Activated CD4-positive, alpha-beta T cell treated with anti-CD3 and anti-CD28 coated beads for 48 hours (primary cell): Measurements from ENCODE around the gene GRPEL2.
A peak's percentile ranks its signal among the peaks of the same experiment; 100 is the strongest.

ENCODE experiments used
- DNase-seq: peaks from one replicate; pipeline ENCODE4 v3.0.0-alpha.2; 2020

The GRPEL2 gene

DNA sequence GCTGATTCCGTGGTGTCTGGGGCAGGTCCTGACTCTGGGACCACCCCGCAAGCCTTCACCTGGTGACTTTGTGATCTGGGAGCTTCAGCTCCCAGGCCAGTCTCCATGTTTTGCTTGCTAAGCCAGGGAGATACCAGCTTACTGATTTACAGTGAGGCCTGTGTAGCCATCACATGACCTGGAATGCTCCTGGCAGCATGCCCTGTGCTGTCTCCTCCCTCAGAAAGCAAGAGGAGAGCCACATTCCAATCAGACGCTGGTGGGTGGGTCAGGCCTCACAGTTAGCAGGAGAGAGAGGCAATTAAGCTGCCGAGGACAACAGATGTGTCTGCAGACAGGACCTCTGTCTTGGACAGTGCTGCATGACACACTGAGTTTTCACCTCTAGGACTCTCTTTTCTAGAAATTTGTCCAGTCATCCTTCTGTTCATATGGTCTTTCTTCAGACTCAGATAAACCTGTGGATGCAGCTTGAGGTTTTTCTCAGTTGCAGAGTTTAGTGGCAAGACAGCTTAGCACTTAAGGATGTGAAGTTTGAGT, 24.4 kb upstream of the GRPEL2 start:
- no peak for DNase-seq

DNA sequence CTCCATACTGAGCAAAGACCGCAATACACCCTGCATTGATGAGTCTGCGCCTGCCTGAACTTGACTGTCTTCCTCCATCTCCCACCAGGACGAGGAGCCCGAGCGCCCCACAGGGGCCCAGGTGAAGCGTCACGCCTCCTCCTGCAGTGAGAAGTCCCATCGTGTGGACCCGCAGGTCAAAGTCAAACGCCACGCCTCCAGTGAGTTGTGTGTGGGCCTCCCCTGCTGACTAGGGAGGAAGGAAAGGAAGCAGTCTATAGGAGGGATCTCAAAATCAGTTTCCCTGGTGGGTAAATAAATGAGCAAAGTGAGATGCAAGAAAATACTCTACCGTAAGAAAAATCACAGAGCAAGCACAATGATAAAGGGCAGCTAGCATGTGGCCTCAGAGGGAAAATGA, 22.8 kb upstream of the GRPEL2 start:
- no peak for DNase-seq

DNA sequence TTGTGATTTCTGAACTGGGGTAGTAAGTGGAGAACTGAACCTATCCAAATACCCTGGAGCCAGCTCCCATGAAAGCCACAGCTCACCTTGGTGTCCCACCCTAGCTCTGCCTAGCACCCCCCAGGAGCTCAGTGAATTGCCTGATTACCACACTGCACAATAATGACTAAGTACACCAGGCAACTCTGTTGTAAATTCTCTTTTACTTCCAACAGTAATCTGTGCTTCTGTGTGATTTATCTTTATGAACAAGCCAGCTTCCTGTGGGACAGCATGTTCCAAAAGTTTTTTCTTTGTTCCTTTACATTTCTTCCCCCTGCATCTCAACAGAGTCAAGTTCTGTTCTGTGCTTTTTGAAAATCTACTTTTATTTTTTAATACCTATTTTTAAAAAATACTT, 22.1 kb upstream of the GRPEL2 start:
- DNase-seq, result no peak

DNA sequence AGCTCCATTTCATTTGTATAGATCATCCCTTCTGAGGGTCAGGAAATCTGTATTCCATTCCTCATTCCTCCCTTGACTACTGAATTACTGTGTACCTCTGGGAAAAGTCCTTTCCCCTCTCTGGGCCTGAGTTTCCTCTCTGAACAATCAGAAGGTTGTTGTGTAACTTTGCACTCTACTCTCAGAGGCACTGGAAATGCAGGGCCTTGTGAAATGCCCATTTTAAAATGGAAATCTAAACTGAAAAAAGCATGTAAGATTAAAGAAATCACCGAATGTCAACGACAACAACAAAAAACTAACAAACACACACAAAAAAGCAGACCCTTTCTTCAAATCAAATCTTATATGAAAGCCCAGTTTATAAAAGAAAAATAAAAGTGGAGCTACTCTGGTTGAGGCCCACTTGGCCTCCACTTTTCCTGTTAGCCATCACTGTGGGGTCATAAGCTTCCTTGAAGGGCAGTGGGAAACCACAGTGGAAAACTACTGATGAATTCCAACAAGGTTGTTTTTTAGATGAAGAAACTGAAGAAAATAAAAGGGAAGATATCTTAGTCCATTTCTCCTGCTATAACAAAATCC, 21.6 kb upstream of the GRPEL2 start:
- DNase-seq, result no peak

DNA sequence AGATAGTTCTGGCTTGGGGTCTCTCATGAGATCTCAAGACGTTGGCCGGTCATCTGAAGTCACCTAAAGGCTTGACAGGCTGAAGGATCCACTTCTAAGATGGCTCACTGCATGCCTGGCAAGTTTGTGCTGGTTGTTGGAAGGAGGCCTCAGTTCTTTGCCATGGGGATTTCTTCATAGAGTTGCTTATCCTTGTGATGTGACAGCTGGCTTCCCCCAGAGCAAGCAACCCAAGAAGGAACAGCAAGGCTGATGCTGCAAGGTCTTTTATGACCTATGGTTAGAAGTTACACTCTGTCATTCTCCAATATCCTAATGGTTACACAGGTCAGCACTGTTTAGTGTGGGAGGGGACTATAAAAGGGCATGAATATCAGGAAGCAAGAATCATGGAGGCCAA, 20.7 kb upstream of the GRPEL2 start:
- no peak for DNase-seq

DNA sequence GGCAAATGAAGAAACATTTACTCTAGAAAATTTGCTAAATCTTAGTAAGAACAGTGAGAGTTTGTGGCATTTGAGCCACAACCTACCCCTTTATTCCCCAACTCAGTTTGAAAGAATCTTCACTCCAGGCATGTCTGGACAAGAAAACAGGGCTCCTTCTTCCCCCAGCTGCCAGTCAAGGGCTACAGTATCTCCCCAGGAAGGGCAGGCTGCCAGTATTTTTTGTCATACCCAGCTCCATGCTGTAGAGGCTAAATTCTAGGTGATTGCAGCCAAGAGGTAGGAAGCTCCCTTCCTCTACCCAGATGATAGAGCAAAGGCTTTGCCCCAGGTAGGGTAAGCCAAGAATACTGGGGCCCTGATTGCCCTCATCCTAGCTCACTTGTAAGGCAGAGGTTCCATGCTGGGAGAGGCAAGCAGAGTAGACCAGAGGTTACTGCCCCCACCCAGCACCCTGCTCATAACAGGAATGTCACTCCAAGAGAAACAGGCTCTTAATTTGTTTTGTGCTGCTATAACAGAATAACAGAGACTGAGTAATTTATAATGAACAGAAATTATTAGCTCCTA, 20.0 kb upstream of the GRPEL2 start:
- DNase-seq, result no peak

DNA sequence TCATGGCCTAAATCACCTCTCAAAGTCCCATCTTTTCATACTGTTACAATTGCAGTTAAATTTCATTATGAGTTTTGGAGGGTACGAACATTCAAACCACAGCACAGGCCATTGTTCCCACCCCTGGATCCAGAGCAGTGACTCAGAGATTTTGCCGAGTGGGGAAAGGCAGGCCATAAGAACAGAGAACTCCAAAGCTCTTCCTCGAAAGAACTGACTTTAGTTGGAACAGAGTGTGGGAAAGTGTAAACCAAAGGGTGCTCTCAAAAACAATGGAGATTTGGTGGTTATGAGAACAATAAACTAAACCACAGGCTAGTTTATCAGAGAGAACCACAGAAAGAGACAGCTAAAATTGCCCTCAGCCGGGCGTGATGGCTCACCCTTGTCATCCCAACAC, 19.4 kb upstream of the GRPEL2 start:
- DNase-seq, result no peak

DNA sequence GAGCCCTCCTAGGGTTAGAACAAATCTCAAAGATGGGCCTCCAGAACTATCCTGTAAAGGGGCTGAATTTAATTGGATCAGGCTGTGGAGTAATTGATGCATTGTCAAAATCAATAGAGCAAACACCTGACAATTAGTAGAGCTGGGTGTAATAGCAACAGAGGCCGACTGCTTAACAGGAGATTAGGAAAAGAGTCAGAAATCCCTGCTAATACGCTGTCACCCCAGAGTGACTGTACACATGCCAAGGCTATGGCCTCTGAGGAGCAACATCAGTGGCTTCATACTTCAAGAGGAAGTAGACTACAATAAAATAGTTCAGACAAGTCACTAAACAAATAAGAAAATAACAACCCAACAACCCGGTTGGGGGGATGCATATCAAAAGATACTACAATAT, 18.7 kb upstream of the GRPEL2 start:
- no peak for DNase-seq

DNA sequence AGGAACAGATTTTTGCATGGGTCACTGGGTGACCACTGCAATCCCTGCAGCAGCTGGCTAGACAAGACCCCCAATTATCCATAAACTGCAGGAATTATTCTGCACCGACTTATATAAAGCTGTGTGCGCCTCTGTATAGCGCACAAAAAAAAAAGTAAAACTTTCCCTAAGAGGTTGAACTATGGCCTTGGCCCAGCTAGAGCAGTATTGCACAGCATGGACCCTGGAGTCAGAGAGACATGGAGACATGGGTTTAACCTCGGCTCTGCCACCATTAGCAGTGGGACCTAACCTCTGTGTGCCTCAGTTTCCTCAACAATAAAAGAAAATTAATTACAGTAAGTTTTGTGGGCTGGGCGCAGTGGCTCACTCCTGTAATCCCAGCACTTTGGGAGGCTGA, 17.1 kb upstream of the GRPEL2 start:
- no peak for DNase-seq

DNA sequence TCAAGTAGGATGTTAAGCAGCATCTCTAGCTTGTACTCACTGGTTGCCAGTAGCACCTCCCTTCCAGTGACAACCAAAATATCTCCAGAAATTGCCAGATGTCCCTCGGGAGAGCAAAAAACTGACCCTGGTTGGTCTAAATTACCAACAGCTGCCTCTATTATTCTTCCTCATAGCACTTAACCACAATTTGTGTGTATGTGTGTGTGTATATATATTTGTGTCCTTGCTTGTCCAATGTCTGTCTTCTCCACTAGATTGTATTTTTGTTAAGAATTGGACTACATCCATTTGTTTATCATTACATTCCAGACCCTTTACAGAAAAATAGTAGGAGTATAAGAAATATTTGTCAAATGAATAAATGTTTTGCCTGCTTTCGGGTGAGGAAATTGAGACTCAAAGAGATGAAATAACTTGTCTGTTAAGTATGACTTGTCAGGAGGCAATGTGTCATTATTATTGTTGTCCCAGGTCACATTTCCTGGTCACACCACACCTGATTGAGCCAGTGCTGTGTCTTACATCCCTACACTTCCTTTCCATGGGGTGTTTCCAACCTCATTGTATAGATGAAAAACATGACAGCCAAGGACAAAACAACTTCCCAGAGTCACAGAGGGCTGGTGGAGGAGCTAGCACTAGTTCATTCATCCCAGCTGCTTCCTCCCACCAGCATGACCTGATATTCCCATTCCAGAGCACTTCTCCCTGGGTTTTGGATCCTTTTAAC, 11.4 kb upstream of the GRPEL2 start:
- no peak for DNase-seq

DNA sequence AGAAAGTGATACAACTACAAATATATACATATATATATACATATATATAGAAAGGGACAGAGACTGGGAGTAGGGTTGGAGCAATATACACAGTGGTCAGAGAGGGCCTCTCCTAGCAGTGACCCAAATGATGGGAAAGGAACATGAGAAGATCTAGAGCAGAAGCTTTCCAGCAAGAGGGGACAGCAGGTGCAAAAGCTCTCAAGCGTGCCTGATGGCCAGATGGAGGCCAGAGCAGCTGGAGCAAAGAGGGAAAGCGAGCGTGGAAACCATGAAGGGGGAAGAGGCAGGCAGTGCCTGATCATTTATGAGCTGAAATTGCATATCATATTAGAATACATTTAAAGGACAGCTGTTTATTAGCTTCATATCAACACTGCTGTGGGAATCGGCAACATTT, 7.6 kb upstream of the GRPEL2 start:
- no peak for DNase-seq

DNA sequence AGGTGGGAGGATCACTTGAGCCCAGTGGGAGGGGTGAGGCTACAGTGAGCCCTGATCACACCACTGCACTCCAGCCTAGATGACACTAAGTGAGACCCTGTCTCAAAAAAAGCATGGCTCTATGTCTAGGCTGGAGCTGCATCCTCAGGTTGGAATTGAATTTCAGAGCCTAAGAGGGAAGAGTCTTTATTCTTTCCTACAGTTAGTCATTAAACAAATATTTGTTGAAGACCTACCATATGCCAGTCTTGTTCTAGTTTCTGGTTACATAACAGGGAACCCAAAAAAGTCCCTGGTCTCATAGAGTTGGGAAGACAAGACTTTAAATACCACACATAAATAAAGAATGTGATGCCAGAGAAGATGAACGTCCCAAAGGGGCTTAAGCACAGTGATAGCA, 6.9 kb upstream of the GRPEL2 start:
- no peak for DNase-seq

DNA sequence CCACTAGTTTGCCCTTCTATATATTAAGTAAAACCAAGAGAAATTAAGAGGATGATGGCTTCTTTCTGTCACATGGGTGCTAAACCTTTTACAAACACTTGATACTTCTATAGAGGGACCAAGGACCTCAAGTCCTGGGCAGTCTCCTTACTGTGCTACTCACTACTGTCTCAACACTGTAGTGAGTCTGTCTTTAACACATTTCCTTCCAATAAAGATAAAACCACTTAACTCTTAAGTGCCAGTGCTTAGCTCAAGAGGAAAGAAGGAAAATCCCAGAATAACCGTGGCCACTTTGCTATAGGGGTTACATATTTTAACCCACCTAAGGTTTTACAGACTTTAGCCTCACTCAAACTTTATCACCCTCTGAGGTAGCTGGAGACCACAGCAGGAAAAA, 4.4 kb upstream of the GRPEL2 start:
- DNase-seq, result no peak

DNA sequence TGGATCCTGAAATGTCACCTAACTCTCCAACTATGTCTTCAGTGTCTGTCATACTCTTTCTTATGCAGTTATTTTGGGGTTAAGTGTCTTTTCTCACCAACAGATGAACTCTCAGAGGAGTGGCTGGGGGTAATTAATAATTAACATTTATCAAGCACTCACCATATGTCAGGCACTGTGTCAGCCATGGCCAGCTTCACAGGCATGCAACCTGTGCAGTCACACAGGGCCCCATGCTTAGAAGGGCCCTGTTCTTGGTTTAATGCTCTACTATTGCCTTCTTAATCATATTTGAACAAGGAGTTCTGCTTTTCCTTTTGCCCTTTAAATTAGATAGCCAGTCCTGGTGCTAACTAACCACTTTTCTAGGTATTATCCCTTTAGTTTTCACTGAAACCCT, 3.4 kb upstream of the GRPEL2 start:
- DNase-seq, result no peak

DNA sequence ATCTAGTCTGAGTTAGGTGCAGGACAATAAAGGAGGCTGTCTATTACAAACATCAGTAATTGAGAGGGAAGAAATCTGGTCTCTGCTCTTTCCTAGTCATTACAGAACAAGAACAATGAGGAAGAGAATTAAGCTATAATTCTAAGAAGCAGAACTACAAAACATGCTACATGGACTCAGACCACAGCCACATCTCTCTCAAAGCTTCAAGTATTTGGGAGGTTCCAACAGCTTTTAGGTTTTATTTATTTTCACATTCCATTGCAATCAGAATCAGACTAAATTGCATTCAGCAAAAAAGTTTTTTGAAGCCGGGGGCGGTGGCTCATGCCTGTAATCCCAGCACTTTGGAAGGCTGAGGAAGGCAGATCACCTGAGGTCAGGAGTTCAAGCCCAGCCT, 1.1 kb upstream of the GRPEL2 start:
- DNase-seq, result no peak

DNA sequence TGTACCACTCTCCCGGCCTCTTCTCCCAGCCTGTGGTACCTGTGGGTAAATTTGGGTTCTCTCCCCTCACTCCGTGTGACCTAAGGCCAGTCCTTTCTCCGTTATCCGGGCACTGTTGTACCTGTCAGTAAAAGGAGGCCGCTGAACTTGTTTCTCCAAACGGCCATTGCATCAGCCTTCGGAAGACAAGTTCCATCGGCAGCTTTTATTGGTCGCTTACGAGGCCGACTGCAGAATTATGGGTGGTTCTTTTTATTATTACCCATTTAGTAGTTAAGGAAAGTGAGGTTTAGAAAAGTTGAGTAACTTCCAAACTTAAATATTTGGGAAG, 558 bp downstream of the GRPEL2 start:
- DNase-seq, result peak; percentile 30

DNA sequence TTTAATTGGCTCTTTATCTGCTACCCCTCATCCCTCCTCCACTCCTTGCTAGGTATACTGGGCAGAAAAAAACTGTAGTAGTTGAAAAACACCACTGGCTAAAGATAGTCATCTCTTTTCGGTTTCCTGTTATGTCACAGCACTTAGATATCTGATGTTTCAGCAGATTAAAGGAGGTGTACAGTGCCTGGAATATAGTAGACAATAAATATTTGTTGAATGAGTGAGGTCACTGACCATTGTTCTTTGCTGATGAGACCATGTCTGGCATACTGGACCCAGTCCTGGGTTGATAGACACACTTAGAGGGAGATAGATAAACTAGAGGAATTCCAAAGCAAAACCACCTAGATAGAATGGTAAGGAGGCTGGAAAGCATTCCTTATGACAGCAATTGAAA, 3.2 kb downstream of the GRPEL2 start:
- DNase-seq, result no peak

DNA sequence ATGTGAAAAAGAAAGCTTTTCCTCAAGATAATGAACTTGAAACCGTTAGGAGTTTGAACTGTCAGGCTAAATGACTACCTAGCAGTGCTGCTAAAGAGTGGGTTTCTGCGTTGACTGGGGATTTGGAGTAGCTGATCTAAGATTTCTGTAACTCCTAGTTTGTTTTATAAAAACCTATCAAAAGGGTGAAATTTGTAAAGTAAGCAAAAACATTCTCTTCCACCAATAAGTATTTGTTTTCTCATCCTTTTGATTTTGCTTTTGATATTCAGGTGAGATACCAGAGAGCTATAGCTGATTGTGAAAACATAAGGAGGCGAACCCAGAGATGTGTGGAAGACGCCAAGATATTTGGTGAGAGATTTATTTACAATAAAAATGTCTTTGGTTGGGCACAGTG, 4.1 kb downstream of the GRPEL2 start:
- DNase-seq, result no peak

DNA sequence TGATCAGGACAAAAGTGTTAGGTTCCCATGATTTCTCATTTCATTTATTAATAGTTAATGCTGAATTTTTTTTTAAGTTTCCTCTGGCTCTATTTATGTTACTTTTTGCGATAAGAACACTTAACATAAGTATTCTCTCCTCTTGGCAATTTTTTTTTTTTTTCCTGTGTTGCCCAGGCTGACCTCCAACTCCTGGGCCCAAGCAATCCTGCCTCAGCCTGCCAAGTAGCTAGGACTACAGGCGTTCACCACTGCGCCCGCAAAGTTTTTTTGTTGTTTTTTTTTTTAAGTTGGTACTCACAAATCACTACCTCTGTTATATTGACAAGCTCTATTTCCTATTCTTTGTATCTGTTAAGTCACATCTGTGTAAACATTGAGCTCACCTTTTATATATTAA, 6.9 kb downstream of the GRPEL2 start:
- DNase-seq, result no peak

DNA sequence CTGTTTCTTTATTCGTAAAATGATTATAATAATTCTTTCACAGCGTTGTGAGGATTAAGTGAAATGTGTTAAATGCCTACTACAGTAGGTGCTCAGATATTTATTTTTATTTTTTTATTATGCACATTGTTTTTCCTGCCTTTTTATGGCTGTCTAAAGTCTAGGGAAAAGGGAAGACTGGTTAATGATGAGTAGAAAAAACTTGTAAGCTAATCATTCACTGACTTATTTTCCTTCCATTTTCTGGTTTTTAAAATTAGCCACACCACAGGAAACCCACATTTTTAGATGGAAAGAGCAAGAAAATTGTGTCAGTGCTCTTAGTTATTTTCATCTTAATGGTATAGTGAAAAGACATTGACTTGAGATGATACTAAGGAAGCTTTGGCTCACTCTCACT, 8.6 kb downstream of the GRPEL2 start:
- DNase-seq, result no peak

DNA sequence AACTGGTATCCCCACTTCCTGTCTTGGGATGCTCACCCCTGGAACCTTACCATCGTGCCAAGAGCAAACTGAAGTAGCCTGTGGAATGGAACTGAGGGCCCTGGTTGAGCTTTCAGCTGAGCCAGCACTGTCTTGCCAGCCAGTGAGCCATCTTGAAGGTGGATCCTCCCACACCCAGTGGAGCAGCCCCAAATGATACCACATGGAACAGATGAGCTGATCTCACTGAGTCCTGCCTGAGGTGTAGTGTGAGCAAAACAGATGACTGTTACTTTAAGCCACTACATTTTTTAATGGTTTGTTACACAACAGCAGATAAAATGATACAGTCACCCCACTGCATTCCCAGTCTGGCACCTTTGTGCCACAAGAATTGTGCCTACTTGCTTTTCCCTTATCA, 10.4 kb downstream of the GRPEL2 start:
- peak; percentile 56 for DNase-seq

DNA sequence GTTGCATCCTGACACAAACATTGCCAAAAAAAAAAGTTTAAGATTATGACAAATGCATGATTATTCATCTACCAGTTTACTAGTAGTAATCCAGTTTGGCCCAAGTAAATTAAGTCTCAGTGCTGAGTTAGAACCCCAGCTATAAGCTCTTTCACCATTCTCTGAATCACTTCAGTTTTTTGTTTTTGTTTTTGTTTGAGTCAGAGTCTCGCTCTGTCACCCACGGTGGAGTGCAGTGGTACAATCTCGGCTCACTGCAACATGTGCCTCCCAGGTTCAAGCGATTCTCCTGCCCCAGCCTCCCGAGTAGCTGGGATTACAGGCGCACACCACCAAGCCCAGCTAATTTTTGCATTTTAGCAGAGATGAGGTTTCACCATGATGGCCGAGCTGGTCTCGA, 11.1 kb downstream of the GRPEL2 start:
- peak; percentile 47 for DNase-seq

DNA sequence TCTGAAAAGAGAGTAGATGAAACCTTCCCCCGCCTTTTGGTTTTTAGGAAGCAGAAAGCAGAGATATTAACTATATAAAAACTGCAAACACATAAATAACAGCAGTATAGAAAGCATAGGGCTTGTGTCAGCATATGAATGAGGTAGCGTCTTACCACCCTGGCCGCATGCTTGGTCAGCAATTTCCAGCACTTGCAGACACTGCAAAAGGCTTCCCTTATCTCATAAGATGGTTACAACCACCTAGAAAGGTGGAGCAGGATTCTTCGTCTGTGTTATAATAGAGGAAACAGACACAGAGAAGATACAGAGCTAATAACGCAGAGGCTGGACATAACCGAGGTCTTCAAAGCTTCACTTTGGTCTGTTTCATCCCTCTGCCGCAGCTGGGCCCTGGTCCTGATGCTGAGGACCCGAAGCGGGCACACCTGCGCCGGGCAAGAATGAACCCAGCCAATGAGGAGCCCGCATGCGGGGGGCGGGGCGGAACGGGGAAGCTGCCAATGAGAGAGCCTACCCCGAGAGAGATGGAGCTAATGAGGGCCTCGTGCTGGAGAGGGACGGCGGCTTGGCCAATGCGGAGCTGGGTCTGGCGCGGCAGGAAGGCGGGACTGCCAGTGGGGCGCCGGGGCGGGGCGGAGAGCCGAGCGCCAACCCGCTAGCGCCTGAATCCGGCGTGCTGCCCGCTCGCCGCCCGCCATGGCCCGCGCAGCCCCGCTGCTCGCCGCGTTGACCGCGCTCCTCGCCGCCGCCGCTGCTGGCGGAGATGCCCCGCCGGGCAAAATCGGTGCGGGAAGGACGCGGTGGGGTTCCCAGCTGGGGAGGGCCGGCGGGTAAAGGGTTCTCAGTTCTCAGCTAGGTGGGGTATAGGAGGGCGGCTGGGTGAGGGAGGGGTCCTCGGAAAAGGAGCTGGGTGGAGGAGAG, 12.3 kb downstream of the GRPEL2 start, which contains the start of gene PCYOX1L:
Gene PCYOX1L, plus strand, starts transcription at position 677 of the 924 bp plus-strand sequence. Its CDS starts 23 bp downstream, at position 700.
- peak; percentile 99 for DNase-seq

DNA sequence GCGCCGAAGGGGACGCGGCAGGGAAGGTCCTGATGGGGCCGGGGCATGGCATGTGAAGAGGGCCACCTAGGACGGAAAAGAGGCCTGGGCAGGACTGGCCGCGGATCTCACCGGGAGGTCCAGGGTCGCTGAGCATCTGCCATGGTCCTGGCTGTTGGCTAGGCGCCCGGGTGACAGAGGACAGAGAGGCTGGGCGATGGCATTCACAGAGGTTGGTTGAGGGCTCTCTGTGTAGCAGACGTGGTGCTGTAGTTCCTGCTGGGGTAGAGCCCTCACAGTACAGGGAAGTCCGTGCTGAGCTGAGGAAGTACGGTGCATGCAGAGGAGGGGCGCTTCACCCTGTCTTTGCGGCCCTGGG, 13.0 kb downstream of the GRPEL2 start:
- DNase-seq, result peak; percentile 29
